SK-N-SH (cell line): ENCODE measurements around the gene RSPO4. TPM values are rescaled to one million over a fixed set of nuclear protein-coding genes. Genes with fewer than 3 reads are reported as not detected.

Experiments used
- CTCF ChIA-PET: fragments of 300-600, 350-600 bp; formaldehyde crosslinking; extraction: SDS; loops from one replicate; lab custom pipeline; 2021; lab: Yijun Ruan, JAX
- POLR2A ChIA-PET: fragments of 350-600 bp; sonication (Branson Sonifier 250); formaldehyde crosslinking; extraction: SDS; loops from one replicate; lab custom pipeline; 2020; ENCODE audit warnings: antibody characterized with exemption, inconsistent platforms; lab: Yijun Ruan, JAX
- DNase-seq: peaks from one replicate; pipeline ENCODE4 v3.0.0; 2012
- H2AFZ ChIP-seq: fragments of 200-600 bp; sonication (generic); 2 replicates; pipeline ENCODE4 v1.8.1; 2016; ENCODE audit warnings: antibody characterized with exemption, mild to moderate bottlenecking, low read depth
- H3F3A ChIP-seq: fragments of 200-600 bp; sonication (generic); replicated peaks from 2 replicates; pipeline ENCODE3; 2016; ENCODE audit warnings: antibody characterized with exemption, mild to moderate bottlenecking; ENCODE audit not compliant: insufficient read depth
- H3K27ac ChIP-seq, 2 experiments: fragments of 200-500 bp in 1 of 2; fragments of 200-600 bp in 1 of 2; sonication (Bioruptor generic) in 1 of 2; sonication (generic), shearing (Covaris generic) in 1 of 2; 2 replicates each; pipeline versions ENCODE4 v1.5.1 to v1.6.1; 2014 to 2016; ENCODE audit warnings: low read depth in 2 of 2, inconsistent platforms in 1 of 2, low read length in 1 of 2, mild to moderate bottlenecking in 1 of 2, mixed read lengths in 1 of 2
- H3K27me3 ChIP-seq: fragments of 200-600 bp; sonication (generic), shearing (Covaris generic); 2 replicates; pipeline ENCODE4 v1.6.1; 2016; ENCODE audit warnings: mixed run types; ENCODE audit not compliant: insufficient read depth
- H3K36me3 ChIP-seq, 2 experiments: fragments of 200-500 bp in 1 of 2; fragments of 200-600 bp in 1 of 2; sonication (Bioruptor generic) in 1 of 2; sonication (generic) in 1 of 2; replicated peaks in 1 of 2; 2 replicates each; pipeline versions ENCODE3 to v1.5.1; 2014 to 2016; ENCODE audit warnings: low read length in 1 of 2, mild to moderate bottlenecking in 1 of 2; ENCODE audit not compliant: insufficient read depth in 2 of 2, control insufficient read depth in 1 of 2
- H3K4me1 ChIP-seq, 2 experiments: fragments of 200-500 bp in 1 of 2; fragments of 200-600 bp in 1 of 2; sonication (Bioruptor generic) in 1 of 2; sonication (generic), shearing (Covaris generic) in 1 of 2; 2 replicates each; pipeline versions ENCODE4 v1.5.1 to v1.6.1; 2014 to 2016; ENCODE audit warnings: low read depth in 1 of 2, low read length in 1 of 2, mixed run types in 1 of 2; ENCODE audit not compliant: insufficient read depth in 2 of 2, control insufficient read depth in 1 of 2
- H3K4me2 ChIP-seq: fragments of 200-600 bp; sonication (generic), shearing (Covaris generic); 2 replicates; pipeline ENCODE4 v1.6.1; 2017; ENCODE audit warnings: mixed run types
- H3K4me3 ChIP-seq, 2 experiments: fragments of 200-500 bp in 1 of 2; fragments of 200-600 bp in 1 of 2; sonication (Bioruptor generic) in 1 of 2; sonication (generic), shearing (Covaris generic) in 1 of 2; 2 replicates each; pipeline versions ENCODE4 v1.5.1 to v1.8.1; 2014 to 2016; ENCODE audit warnings: low read depth in 2 of 2, inconsistent platforms in 1 of 2, low read length in 1 of 2, mild to moderate bottlenecking in 1 of 2, mixed read lengths in 1 of 2, moderate library complexity in 1 of 2
- H3K79me2 ChIP-seq: fragments of 200-600 bp; sonication (generic); 2 replicates; pipeline ENCODE4 v1.8.1; 2017; ENCODE audit warnings: mild to moderate bottlenecking; ENCODE audit not compliant: insufficient read depth
- H3K9ac ChIP-seq: fragments of 200-600 bp; sonication (generic); 2 replicates; pipeline ENCODE4 v1.6.1; 2017; ENCODE audit warnings: mixed run types
- H3K9me2 ChIP-seq: fragments of 200-600 bp; sonication (generic); 2 replicates; pipeline ENCODE4 v1.6.1; 2017; ENCODE audit warnings: mixed run types
- H3K9me3 ChIP-seq: fragments of 200-600 bp; sonication (generic); 2 replicates; pipeline ENCODE4 v1.6.1; 2017; ENCODE audit warnings: mixed run types, mild to moderate bottlenecking, moderate library complexity
- H4K20me1 ChIP-seq: fragments of 200-600 bp; sonication (generic); 2 replicates; pipeline ENCODE4 v1.6.1; 2017; ENCODE audit warnings: mild to moderate bottlenecking, mixed run types; ENCODE audit not compliant: insufficient read depth
- EP300 ChIP-seq, 2 experiments: IDR thresholded peaks; 2 replicates each; pipeline versions ENCODE4 v1.4.0 to v1.6.1; 2012; ENCODE audit warnings: borderline replicate concordance in 1 of 2, low read depth in 1 of 2, low read length in 1 of 2
- EZH2phosphoT487 ChIP-seq: fragments of 200-600 bp; sonication (generic); IDR thresholded peaks from 2 replicates; pipeline ENCODE4 v1.6.1; 2017; ENCODE audit warnings: low read depth, mixed run types, mild to moderate bottlenecking, antibody characterized with exemption, moderate library complexity, borderline replicate concordance
- FOSL2 ChIP-seq: IDR thresholded peaks from 2 replicates; pipeline ENCODE4 v1.4.0; 2012; ENCODE audit warnings: low read depth, mild to moderate bottlenecking, moderate library complexity, borderline replicate concordance
- GATA2 ChIP-seq: sonication (generic); formaldehyde crosslinking; IDR thresholded peaks from 2 replicates; pipeline ENCODE4 v1.5.0; 2020; ENCODE audit warnings: mild to moderate bottlenecking, missing genetic modification reagents
- IRF3 ChIP-seq: fragments of 150-350 bp; IDR thresholded peaks from 2 replicates; pipeline ENCODE4 v1.6.1; 2016; ENCODE audit warnings: mild to moderate bottlenecking, low read depth, low read length
- MXI1 ChIP-seq: IDR thresholded peaks from 2 replicates; pipeline ENCODE4 v1.6.1; 2012; ENCODE audit warnings: mild to moderate bottlenecking, low read depth, low read length, improper control_type of control experiment
- NRF1 ChIP-seq: IDR thresholded peaks from 2 replicates; pipeline ENCODE4 v1.6.1; 2012; ENCODE audit warnings: low read depth, mild to moderate bottlenecking, low read length
- PBX3 ChIP-seq: IDR thresholded peaks from 2 replicates; pipeline ENCODE4; 2012
- POLR2AphosphoS5 ChIP-seq: IDR thresholded peaks from 2 replicates; pipeline ENCODE4 v1.6.1; 2012; ENCODE audit warnings: low read depth, low read length
- RCOR1 ChIP-seq: fragments of 150-350 bp; IDR thresholded peaks from 2 replicates; pipeline ENCODE4 v1.6.1; 2017; ENCODE audit warnings: antibody characterized with exemption, low read length
- RFX5 ChIP-seq: IDR thresholded peaks from 2 replicates; pipeline ENCODE4 v1.6.1; 2012; ENCODE audit warnings: mild to moderate bottlenecking, improper control_type of control experiment, low read length
- RXRA ChIP-seq: IDR thresholded peaks from 2 replicates; pipeline ENCODE4 v1.4.0; 2012; ENCODE audit warnings: low read depth, mild to moderate bottlenecking, borderline replicate concordance
- TEAD4 ChIP-seq: IDR thresholded peaks from 2 replicates; pipeline ENCODE4 v1.4.0; 2012; ENCODE audit warnings: mild to moderate bottlenecking, borderline replicate concordance; ENCODE audit not compliant: insufficient read depth
- USF2 ChIP-seq: fragments of 150-350 bp; IDR thresholded peaks from 2 replicates; pipeline ENCODE4 v1.6.1; 2017; ENCODE audit warnings: antibody characterized with exemption, low read length, low read depth, borderline replicate concordance
- YY1 ChIP-seq: IDR thresholded peaks from 2 replicates; pipeline ENCODE4 v1.4.0; 2012; ENCODE audit warnings: low read depth, mild to moderate bottlenecking
- ZBTB33 ChIP-seq: IDR thresholded peaks from 2 replicates; pipeline ENCODE4 v1.4.0; 2012; ENCODE audit warnings: low read depth, borderline replicate concordance
- WGBS: methylation state at CpG from one replicate; pipeline ENCODE4 v1.1.6; 2017; ENCODE audit warnings: low lambda C conversion rate; 5-methylcytosine and 5-hydroxymethylcytosine counted together
- polyA plus RNA-seq, 3 experiments: library from polyadenylated mRNA; depleted of rRNA; stranded (reverse); fragments of >200 nt; gene quantifications; 2 replicates each; pipeline ENCODE4 v1.2.3, GENCODE V29; 2012

The RSPO4 gene
- polyA plus RNA-seq, 1 of the 3 experiments (the other 2 are of a cell fraction) = not detected

GRCh38 chr20:944148-944547 is 58.0 kb downstream of the RSPO4 start:
- no peaks in the 10 kb centered on the region for H3K9me3 ChIP-seq
- H3K27me3 ChIP-seq = no peaks in the 10 kb centered on the region; the same call in 1 of the 2 replicates
- CTCF ChIA-PET = interaction anchor here (5.7 kb wide), 1 partner anchor 12 kb away, joined by 40 read pairs; no protein-coding TSS in a partner anchor
- H3K4me3 ChIP-seq = no peak overlapping the region
- H3K4me2 ChIP-seq = no peak overlapping the region
- H3K79me2 ChIP-seq = no peaks in the 10 kb centered on the region
- H2AFZ ChIP-seq = no peak overlapping the region
- no peak overlapping the region for H3K27ac ChIP-seq
- no peak for DNase-seq
- H3K36me3 ChIP-seq = no peaks in the 10 kb centered on the region
- TF ChIP-seq NRF1 (no peak), PBX3 (no peak), EZH2phosphoT487 (no peak), GATA2 (CRISPR knock-in tag) (no peak), TEAD4 (no peak), MXI1 (no peak), RFX5 (no peak), EP300 (IDR thresholded peaks at IDR 0.05; ENCODE audit: borderline replicate concordance in 1 of 2, low read depth in 1 of 2, low read length in 1 of 2) (no peak), POLR2AphosphoS5 (no peak), IRF3 (no peak)
- H3F3A ChIP-seq = no peaks in the 10 kb centered on the region
- peaks cover 0 to 4% of the 10 kb centered on the region in 2 experiments; a peak in 1 of 4 replicates for H3K4me1 ChIP-seq
- H3K9me2 ChIP-seq = no peaks in the 10 kb centered on the region
- 36% methylated on average over 9 of the region's 9 CpGs for WGBS
- POLR2A ChIA-PET = no interaction called here
- H4K20me1 ChIP-seq = no peaks in the 10 kb centered on the region
- no peak overlapping the region for H3K9ac ChIP-seq

GRCh38 chr20:942611-943010 is 59.5 kb downstream of the RSPO4 start:
- Histone ChIP-seq H3K9me2 (no peaks in the 10 kb centered on the region), H3K9ac (no peak overlapping the region), H3K27me3 (no peaks in the 10 kb centered on the region; the same call in 1 of the 2 replicates), H3K79me2 (no peaks in the 10 kb centered on the region), H3K9me3 (no peaks in the 10 kb centered on the region), H3K27ac (no peak overlapping the region), H3K36me3 (no peaks in the 10 kb centered on the region), H4K20me1 (no peaks in the 10 kb centered on the region), H2AFZ (no peak overlapping the region), H3K4me3 (no peak overlapping the region), H3K4me2 (no peak overlapping the region), H3F3A (no peaks in the 10 kb centered on the region), H3K4me1 (peaks cover 0 to 4% of the 10 kb centered on the region in 2 experiments; a peak in 1 of 4 replicates)
- no peak for TF ChIP-seq USF2
- no peak for TF ChIP-seq RCOR1
- no peak for TF ChIP-seq YY1
- no peak for TF ChIP-seq EZH2phosphoT487
- TF ChIP-seq FOSL2 = no peak
- no peak for TF ChIP-seq RXRA
- TF ChIP-seq ZBTB33 = no peak
- no peak for TF ChIP-seq NRF1
- ChIA-PET POLR2A (no interaction called here), CTCF (interaction anchor here (5.7 kb wide), 1 partner anchor 14 kb away, joined by 40 read pairs; no protein-coding TSS in a partner anchor)
- DNase-seq = no peak
- 61% methylated on average over 7 of the region's 7 CpGs for WGBS
